Stimulated activated CD8-positive, alpha-beta memory T cell treated with anti-CD3 and anti-CD28 coated beads, Interleukin-7, amount 100 ng/mL, for 48 hours (primary cell): ENCODE data around the gene IQSEC1.
A peak's percentile ranks its signal among the peaks of the same experiment; 100 is the strongest.

Source experiments
- DNase-seq, 2 donors: peaks; one replicate each; pipeline ENCODE4 v3.0.0-alpha.2; 2020; ENCODE audit warnings: low read depth in 1 of 2; ENCODE audit errors: extremely low read depth in 1 of 2

The IQSEC1 gene

DNA sequence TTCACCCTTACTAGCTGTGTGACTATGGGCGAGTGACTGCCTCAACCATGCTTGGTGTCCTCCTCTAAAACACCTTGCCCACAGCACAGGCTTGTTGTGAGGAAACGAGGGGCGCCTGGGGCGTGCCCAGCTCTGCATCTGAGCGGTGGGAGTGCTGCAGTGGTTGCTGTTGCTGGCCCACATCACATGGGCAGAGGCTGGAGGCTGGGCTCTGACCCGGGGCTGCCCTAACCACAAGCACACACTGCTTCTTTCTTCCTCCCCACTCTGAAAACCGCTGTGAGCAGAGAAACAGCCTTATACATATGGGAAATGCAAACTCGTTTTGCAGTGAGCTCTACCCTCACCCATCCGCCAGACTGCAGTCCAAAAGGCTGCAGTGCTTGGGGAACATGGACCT, 157.1 kb downstream of the IQSEC1 start:
- peak; percentile 21 to 24 for DNase-seq

- DNase-seq = no peak
Observed at GRCh38 chr3:12914088-12914487, 159.1 kb downstream of the IQSEC1 start.

DNA sequence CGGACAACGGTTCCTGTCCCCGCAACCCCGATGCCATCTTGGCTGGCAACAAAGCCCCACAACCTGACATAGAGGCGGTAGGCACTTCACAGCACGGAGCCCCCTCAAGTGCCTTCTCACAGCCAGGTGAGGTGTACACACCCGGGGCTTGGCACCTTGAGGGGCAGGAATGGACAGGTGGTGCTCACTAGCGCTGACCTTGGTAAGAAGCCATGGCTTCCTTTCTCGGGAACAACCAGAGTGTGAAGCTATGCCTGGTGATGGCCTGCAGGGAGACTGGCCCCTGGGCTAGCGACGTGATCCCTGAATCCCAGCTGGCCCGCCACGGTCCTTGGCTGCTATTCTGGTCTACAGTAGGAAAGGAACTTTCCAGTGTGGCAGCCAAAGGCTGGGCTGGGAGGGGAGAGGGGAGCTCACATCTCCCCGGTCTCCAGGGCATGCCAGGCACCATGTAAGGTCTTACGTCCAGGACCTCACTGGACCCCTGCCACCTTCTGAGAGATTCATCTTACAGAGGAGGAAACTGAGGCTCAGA, 161.3 kb downstream of the IQSEC1 start:
- no peak for DNase-seq

- no peak for DNase-seq
Observed at GRCh38 chr3:12910356-12911099, 162.7 kb downstream of the IQSEC1 start.

GRCh38 chr3:12909710-12910109, 163.5 kb downstream of the IQSEC1 start:
- no peak for DNase-seq

GRCh38 chr3:12908859-12909258, 164.4 kb downstream of the IQSEC1 start:
- no peak for DNase-seq

- no peak for DNase-seq
Observed at GRCh38 chr3:12908136-12908730, 165.0 kb downstream of the IQSEC1 start.

DNA sequence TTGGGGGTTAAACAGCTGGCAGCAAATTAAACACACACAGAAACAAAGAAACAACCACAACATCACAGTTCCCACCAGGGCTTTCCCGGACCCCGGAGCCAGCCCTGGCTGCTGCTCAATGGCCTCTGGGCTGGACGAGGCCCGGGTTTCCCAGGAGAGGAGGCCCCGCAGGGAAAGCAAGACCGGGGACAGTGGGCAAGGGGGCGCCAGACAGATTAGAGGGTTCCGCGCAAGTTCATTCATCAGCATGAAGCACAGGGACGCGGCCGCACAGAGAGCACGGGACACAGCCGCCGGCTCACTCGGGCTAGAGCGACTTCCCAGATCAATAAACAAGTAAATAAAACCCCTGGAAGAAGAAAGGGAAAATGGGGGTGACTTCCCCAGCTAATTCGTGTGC, 165.5 kb downstream of the IQSEC1 start:
- no peak for DNase-seq

- no peak for DNase-seq
Observed at GRCh38 chr3:12907296-12907695, 165.9 kb downstream of the IQSEC1 start.

- DNase-seq = no peak
Observed at GRCh38 chr3:12906916-12907290, 166.3 kb downstream of the IQSEC1 start.

GRCh38 chr3:12906141-12906915, 166.9 kb downstream of the IQSEC1 start:
- DNase-seq = no peak

DNA sequence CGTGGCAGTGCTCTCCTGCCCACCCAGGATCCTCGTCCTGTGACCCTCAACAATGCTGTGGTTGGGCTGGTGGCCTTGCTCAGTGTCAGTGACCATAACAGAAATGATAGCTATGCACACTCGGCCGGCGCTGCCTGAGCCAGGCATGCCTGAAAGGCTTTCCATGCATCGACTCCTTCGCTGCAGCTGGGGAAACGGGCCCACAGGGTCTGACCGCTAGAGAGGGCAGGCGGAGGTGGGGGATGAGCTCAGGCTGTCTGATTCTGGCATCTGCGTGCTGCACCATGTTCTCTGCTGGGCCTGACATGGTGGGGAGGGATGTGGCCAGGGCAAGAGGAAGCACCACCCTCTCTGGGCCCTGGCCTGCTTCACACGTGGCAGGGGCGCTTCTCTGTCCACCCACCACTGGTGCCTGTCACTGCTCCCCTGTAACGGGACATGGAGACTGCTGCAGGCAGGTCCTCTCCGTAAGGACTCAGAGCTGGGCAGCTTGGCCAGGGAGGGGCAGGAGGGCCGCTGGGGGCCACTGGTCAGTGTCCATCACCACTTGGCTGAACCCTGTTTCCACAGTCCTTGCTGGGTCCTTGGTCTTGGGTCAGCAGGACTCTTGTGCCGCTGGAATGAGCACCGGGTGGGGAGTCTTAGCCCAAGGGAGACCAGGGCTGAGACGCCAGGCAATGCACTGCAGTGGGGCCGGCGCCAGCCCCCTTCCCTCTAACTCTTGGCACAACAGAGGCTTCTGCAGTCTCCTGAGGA, 167.7 kb downstream of the IQSEC1 start:
- DNase-seq = no peak

DNA sequence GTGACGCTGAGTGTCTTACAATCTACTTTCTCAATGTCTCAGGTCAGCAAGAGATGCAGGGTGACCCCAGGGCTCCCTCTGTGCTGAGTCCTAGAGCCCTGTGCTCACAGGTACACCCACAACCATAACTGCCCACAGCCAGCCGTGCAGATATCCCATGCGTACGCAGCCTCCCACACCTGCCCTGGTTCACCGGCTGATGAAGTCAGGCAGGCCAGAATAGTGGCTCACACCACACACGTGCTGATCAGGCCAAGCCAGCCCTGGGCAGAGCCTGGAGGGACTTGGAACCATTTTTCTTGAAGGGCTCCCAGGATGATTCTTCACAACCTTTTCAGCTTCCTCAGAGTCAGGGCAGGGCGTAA, 168.3 kb downstream of the IQSEC1 start:
- DNase-seq = no peak

DNA sequence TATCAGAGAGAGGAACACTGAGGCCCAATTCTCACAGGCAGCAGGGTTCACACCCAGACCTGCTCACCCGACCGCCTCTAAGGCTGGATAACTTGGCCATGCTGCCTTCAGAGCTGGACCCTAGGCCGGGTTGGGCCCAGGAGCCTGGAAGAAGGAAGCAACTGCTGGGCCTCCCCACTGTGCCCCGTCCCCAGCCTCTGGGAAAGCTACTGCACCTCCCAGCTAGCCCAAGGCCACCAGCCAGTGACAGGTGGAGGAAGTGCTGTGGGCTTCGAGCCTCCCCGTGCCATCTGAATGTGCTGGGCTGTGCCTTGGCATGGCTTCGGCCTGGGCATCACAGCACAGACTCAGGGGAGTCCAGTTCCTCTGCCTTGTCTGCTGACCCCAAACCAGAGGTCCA, 169.3 kb downstream of the IQSEC1 start:
- no peak for DNase-seq

- DNase-seq = no peak
Observed at GRCh38 chr3:12903000-12903800, 170.0 kb downstream of the IQSEC1 start.

DNA sequence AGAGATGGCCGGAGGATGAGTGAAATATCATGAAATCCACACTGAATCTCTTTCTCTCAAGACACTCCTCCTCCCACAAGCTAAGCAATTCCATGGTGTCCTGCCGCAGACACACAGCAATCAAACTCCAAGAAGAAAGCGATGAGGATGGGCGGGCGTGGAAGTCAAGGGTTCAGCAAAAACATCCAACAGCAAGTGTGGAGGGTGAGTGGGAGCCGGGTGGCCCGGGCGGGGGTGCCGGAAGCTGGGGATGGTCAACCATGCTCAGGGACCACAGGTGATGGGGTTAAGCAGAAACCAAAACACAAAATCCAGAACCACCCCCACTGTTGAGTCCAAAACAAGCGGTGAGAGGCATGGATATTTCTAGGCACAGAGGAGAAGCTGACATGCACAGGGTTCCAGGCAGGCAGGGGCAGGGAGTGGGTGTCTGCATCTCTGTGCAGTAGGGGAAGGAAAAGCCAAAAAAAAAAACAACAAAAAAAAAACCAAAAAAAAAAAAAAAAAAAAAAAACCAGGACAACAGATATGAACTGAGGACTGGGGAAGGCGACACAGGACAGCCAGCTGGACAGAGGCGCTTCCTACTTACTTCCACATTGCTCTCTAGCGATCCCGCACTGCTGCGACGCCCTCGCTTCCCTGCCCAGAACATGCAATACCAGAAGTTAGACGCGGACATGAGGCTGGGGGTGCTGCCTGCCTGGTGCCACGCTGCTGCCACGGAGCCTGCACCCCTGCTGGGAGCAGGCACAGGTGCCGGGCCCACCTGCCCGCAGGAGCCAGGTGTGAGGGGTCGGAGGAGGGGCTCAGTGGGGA, 170.8 kb downstream of the IQSEC1 start:
- DNase-seq = no peak

DNA sequence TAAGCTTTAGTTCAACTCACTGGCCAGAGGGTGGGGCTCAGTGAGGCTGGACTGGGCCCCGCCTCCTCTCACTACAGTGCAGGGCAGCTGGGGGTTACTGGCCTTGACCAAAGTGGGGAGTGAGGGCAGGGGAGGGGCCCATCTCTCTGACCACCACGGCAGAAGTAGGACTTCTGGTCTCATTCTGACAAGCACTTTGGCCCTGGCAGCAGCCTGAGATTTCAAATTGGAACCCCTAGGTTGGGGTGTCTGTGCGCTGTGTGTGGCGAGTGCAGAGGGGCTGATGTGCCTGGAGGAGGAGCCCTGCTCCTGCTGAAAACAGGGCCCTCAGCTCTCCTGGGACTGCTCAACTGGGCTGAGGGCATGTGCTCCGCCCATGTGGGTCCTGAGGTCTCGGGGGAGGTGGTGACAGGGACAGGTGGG, 171.6 kb downstream of the IQSEC1 start:
- DNase-seq = no peak

GRCh38 chr3:12900885-12901411, 172.3 kb downstream of the IQSEC1 start:
- no peak for DNase-seq
